Kidney (tissue), 14 donors: ENCODE results near the gene APOL1. TPM values are rescaled to one million over a fixed set of nuclear protein-coding genes. Genes with fewer than 3 reads are reported as not detected.
A peak's percentile ranks its signal among the peaks of the same experiment; 100 is the strongest.
"Not testable (repeated sequence)": the region's sequence is repeated elsewhere in the genome, so short reads cannot be mapped to it uniquely, and the experiment has no call there.

Experiments used
- DNase-seq, 5 donors: peaks; one replicate each; pipeline ENCODE4 v3.0.0-alpha.2; 2013 to 2020
- FAIRE-seq: peaks from 2 replicates; lab custom pipeline; 2012; peaks lifted over from hg19 to GRCh38; lab: Jason Lieb, UNC
- H3K27ac ChIP-seq, 2 donors: one replicate each; pipeline ENCODE4 v1.7.0; 2013; ENCODE audit warnings: low read depth in 2 of 2, low read length in 2 of 2, inconsistent platforms in 1 of 2
- H3K27me3 ChIP-seq: one replicate; pipeline ENCODE4 v1.7.1; 2013; ENCODE audit warnings: low read length, inconsistent platforms; ENCODE audit not compliant: control insufficient read depth, insufficient read depth
- H3K36me3 ChIP-seq, 3 donors: one replicate each; pipeline versions ENCODE4 v1.7.0 to v1.7.1; 2013; ENCODE audit warnings: low read length in 3 of 3, control low read depth in 1 of 3, inconsistent platforms in 1 of 3; ENCODE audit not compliant: insufficient read depth in 3 of 3, control insufficient read depth in 2 of 3
- H3K4me1 ChIP-seq, 3 donors: one replicate each; pipeline versions ENCODE4 v1.7.0 to v1.7.1; 2013; ENCODE audit warnings: low read length in 3 of 3, inconsistent platforms in 1 of 3, low read depth in 1 of 3; ENCODE audit not compliant: control insufficient read depth in 2 of 3, insufficient read depth in 2 of 3
- H3K4me3 ChIP-seq, 3 donors: one replicate each; pipeline versions ENCODE4 v1.7.0 to v1.8.1; 2013; ENCODE audit warnings: low read length in 3 of 3, control low read depth in 1 of 3, inconsistent platforms in 1 of 3
- H3K9ac ChIP-seq, 3 donors: one replicate each; pipeline versions ENCODE4 v1.7.0 to v1.7.1; 2013; ENCODE audit warnings: low read length in 3 of 3, control low read depth in 1 of 3, inconsistent platforms in 1 of 3
- H3K9me3 ChIP-seq, 3 donors: one replicate each; pipeline versions ENCODE4 v1.7.0 to v1.7.1; 2013; ENCODE audit warnings: low read length in 3 of 3, control low read depth in 1 of 3, inconsistent platforms in 1 of 3; ENCODE audit not compliant: control insufficient read depth in 2 of 3, insufficient read depth in 1 of 3
- intact Hi-C: fragments of 100-400 bp; cut with DNase I; formaldehyde crosslinking; loops from one replicate; pipeline ENCODE4 v1.11.1; 2022
- polyA plus RNA-seq: library from polyadenylated mRNA; stranded (reverse); fragments of 350-450 nt; fragmentation: Illumina TruSeq; extraction: RNeasy Lipid Tissue Mini Kit (QIAGEN cat#74804); gene quantifications from one replicate; pipeline ENCODE4 v1.2.3, GENCODE V29; 2014; ENCODE audit warnings: low read depth, low replicate concordance; ENCODE audit not compliant: insufficient read depth
- total RNA-seq: library from RNA; stranded (reverse); fragmentation: NEBNext Ultra II Directional; extraction: Animal tissue kit (Norgen Biotek cat#: 25700); gene quantifications from one replicate; pipeline ENCODE4 v1.2.1, GENCODE V29; 2021
- TF ChIP-seq, protein P1 (sequence below): IDR thresholded peaks from 3 replicates; pipeline ENCODE4 v1.5.1; 2012; ENCODE audit warnings: mild to moderate bottlenecking, moderate library complexity, borderline replicate concordance; ENCODE audit not compliant: insufficient read depth; ENCODE audit errors: extremely low read depth
- donor health status: control.
- donor health status: control.
- donor health status: control.
- donor health status: control.
- donor health status: control.
- donor health status: DM: yes; HTN: yes; CAD: no.
- donor health status: Normal renal cell carcinoma (clear cell type).

The APOL1 gene
- total and polyA plus RNA-seq, 2 donors from 2014 or later = 51.8 to 160 TPM

DNA sequence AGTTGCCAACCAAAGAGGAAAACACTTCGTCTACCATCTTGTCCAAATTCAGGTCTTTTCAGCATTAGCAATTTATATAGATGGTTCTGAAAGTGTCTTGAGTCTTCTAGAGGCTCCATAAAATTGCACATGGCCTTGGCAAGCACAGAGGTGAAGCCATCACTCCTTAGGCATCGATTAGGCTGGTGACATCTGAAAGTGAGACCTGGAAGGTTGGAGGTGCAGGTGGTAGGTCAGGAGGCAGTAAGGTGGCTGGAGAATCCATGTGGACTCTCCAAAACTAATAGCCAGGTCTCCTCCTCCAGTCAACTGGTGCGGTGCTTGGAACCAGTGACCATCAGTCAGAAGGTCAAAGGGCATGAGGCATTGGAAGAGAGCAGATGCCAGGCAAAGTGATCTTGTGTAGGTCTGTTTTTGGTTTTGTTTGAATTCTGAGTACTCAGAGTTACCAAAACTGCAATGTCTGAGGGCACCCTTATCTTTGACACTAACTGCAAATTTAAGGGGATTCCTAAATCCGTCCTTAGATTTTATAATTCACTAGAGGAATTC is 7.1 kb upstream of the APOL1 start:
- TF ChIP-seq, protein P1, sequence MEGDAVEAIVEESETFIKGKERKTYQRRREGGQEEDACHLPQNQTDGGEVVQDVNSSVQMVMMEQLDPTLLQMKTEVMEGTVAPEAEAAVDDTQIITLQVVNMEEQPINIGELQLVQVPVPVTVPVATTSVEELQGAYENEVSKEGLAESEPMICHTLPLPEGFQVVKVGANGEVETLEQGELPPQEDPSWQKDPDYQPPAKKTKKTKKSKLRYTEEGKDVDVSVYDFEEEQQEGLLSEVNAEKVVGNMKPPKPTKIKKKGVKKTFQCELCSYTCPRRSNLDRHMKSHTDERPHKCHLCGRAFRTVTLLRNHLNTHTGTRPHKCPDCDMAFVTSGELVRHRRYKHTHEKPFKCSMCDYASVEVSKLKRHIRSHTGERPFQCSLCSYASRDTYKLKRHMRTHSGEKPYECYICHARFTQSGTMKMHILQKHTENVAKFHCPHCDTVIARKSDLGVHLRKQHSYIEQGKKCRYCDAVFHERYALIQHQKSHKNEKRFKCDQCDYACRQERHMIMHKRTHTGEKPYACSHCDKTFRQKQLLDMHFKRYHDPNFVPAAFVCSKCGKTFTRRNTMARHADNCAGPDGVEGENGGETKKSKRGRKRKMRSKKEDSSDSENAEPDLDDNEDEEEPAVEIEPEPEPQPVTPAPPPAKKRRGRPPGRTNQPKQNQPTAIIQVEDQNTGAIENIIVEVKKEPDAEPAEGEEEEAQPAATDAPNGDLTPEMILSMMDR = no peak
- Histone ChIP-seq H3K4me3 (no peak overlapping the region), H3K36me3 (no peaks in the 10 kb centered on the region), H3K27me3 (no peaks in the 10 kb centered on the region), H3K9ac (no peak overlapping the region), H3K9me3 (no peaks in the 10 kb centered on the region), H3K4me1 (peaks cover 0 to 2% (median 0%) of the 10 kb centered on the region in 3 donors), H3K27ac (no peak overlapping the region)
- intact Hi-C loops = no loop called here
- no peak for FAIRE-seq
- no peak for DNase-seq

DNA sequence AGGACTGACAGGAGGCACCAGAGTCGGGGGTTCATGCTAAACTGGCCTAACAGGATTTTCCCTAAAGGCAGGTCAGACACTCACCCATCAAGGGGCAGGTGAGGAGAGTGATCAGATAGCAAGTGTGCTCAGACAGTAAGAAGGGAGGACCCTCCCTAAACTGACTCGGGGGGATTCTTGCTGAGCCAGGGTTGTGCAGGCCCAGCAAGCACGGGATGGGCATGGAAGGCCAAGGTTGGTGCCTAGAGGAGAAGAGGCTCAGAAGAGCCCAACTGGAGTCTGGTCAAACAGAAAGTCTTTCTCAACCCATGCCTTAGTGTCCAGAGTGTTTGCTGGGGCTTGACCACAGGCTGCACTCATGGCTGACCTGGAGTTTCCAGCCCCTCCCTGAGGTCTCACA is 6.2 kb upstream of the APOL1 start:
- H3K9ac ChIP-seq = no peak overlapping the region
- peaks cover 0 to 2% (median 0%) of the 10 kb centered on the region in 3 donors for H3K4me1 ChIP-seq
- H3K4me3 ChIP-seq = no peak overlapping the region
- no peak overlapping the region for H3K27ac ChIP-seq
- no peaks in the 10 kb centered on the region for H3K36me3 ChIP-seq
- intact Hi-C loops = no loop called here
- H3K27me3 ChIP-seq = no peaks in the 10 kb centered on the region
- FAIRE-seq (no peak), DNase-seq (peak in 1 of 5 donors; percentile 8)
- TF ChIP-seq, protein P1 = no peak
- no peaks in the 10 kb centered on the region for H3K9me3 ChIP-seq

DNA sequence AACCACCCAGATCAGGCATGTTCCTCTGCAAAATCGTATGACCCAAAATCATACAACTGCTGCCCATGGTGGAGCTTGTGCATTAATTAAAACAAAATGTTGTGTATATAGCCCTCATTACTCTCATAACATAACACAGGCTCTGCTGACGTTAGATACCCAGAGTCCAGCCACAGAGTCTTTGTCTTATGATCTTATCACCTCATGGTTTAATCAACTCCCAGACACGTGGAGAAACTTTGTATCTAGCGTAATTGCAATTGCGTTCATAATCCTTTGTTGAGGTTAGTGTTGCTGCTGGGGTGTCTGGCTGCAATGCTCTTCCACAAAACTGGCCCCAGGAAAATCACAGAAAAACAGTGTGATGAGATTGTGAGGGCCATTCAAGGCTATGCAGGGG is 5.0 kb upstream of the APOL1 start:
- intact Hi-C loops = no loop called here
- no peak for DNase-seq
- TF ChIP-seq, protein P1 = no peak
- Histone ChIP-seq H3K36me3 (no peaks in the 10 kb centered on the region), H3K27ac (no peak overlapping the region), H3K27me3 (no peaks in the 10 kb centered on the region), H3K4me1 (peaks cover 0 to 6% (median 0%) of the 10 kb centered on the region in 3 donors), H3K4me3 (no peak overlapping the region), H3K9me3 (no peaks in the 10 kb centered on the region), H3K9ac (no peak overlapping the region)
- FAIRE-seq = no peak

DNA sequence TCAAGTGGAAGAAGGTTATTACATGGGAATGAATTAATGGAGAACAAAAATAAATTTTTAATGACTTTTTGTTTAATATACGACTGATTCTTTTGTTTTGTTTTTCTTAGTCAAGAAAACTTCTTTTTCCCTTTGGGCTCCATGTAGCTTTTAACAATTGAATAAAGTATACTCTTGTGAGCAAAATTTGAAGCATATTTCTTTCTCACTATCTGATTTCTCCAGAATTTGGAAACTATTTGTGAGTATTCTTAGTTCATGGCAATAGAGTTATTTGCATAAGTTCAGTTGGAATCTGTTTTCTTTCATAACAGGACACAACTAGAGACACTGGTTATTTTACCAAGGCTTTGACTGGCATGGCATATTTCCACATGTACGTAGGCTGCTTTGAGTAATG is 3.8 kb upstream of the APOL1 start:
- intact Hi-C loops = no loop called here
- no peak overlapping the region for H3K9ac ChIP-seq
- H3K4me3 ChIP-seq = no peak overlapping the region
- no peaks in the 10 kb centered on the region for H3K27me3 ChIP-seq
- peaks cover 0 to 10% (median 0%) of the 10 kb centered on the region in 3 donors for H3K4me1 ChIP-seq
- no peak overlapping the region for H3K27ac ChIP-seq
- TF ChIP-seq, protein P1 = no peak
- H3K36me3 ChIP-seq = no peaks in the 10 kb centered on the region
- FAIRE-seq (no peak), DNase-seq (no peak)
- no peaks in the 10 kb centered on the region for H3K9me3 ChIP-seq

DNA sequence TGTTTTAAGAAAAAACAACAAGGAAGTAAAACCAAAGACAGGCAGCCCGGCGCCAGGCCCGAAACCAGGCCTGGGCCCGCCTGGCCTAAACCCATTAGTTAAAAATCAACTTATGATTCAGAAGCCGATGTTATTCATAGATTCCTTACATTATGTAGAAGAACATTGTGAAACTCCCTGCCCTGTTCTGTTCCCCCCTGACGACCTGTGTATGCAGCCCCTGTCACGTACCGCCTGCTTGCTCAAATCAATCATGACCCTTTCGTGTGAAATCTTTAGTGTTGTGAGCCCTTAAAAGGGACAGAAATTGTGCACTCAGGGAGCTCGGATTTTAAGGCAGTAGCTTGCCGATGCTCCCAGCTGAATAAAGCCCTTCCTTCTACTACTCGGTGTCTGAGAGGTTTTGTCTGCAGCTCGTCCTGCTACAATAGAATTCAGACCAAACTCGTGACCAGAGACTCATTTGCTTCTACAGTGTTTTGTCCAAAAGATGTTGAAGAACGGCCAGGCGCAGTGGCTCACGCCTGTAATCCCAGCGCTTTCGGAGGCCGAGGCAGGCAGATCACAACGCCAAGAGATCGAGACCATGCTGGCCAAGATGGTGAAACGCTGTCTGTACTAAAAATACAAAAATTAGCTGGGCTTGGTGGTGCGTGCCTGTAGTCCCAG is 2.5 kb upstream of the APOL1 start:
- not testable (repeated sequence) for H3K9ac ChIP-seq, H3K27ac ChIP-seq, FAIRE-seq

More for the DNA sequence above, 2.5 kb upstream of the APOL1 start:
- H3K9me3 ChIP-seq, intact Hi-C loops, DNase-seq, H3K4me3 ChIP-seq, H3K27me3 ChIP-seq, H3K36me3 ChIP-seq: not testable (repeated sequence)
- H3K4me1 ChIP-seq = peaks cover 0 to 10% (median 0%) of the 10 kb centered on the region in 3 donors
